ENCODE data around the gene ADGRB2.

The ADGRB2 gene

GRCh38 chr1:31699341-31699891, 64.7 kb downstream of the ADGRB2 start:
- peak; percentile 36 for DNase-seq

GRCh38 chr1:31697369-31697984, 66.7 kb downstream of the ADGRB2 start:
- DNase-seq = no peak

- no peak for DNase-seq
Measured at GRCh38 chr1:31696242-31696641, 67.9 kb downstream of the ADGRB2 start.

- DNase-seq = no peak
Measured at GRCh38 chr1:31695327-31695726, 68.8 kb downstream of the ADGRB2 start.

- no peak for DNase-seq
Measured at GRCh38 chr1:31694964-31695313, 69.2 kb downstream of the ADGRB2 start.

GRCh38 chr1:31694069-31694963, 69.8 kb downstream of the ADGRB2 start:
- DNase-seq = no peak

GRCh38 chr1:31693231-31693630, 70.9 kb downstream of the ADGRB2 start:
- DNase-seq = no peak

- DNase-seq = no peak
Measured at GRCh38 chr1:31691951-31692350, 72.2 kb downstream of the ADGRB2 start.

- no peak for DNase-seq
Measured at GRCh38 chr1:31691446-31691845, 72.7 kb downstream of the ADGRB2 start.

- DNase-seq = no peak
Measured at GRCh38 chr1:31690921-31691320, 73.2 kb downstream of the ADGRB2 start.

- DNase-seq = no peak
Measured at GRCh38 chr1:31689854-31690253, 74.3 kb downstream of the ADGRB2 start.

GRCh38 chr1:31689379-31689778, 74.8 kb downstream of the ADGRB2 start:
- no peak for DNase-seq

GRCh38 chr1:31688233-31688918, 75.8 kb downstream of the ADGRB2 start:
- DNase-seq = no peak

GRCh38 chr1:31687601-31688000, 76.5 kb downstream of the ADGRB2 start:
- DNase-seq = no peak

GRCh38 chr1:31685795-31686194, 78.3 kb downstream of the ADGRB2 start:
- no peak for DNase-seq

- DNase-seq = no peak
Measured at GRCh38 chr1:31683997-31684396, 80.1 kb downstream of the ADGRB2 start.

GRCh38 chr1:31681415-31681814, 82.7 kb downstream of the ADGRB2 start:
- DNase-seq = no peak

GRCh38 chr1:31679676-31680230, 84.4 kb downstream of the ADGRB2 start:
- DNase-seq = no peak

- no peak for DNase-seq
Measured at GRCh38 chr1:31679091-31679490, 85.0 kb downstream of the ADGRB2 start.

- DNase-seq = no peak
Measured at GRCh38 chr1:31678681-31679080, 85.5 kb downstream of the ADGRB2 start.

- DNase-seq = no peak
Measured at GRCh38 chr1:31677949-31678348, 86.2 kb downstream of the ADGRB2 start.

- no peak for DNase-seq
Measured at GRCh38 chr1:31677401-31677800, 86.7 kb downstream of the ADGRB2 start.

Measured in activated gamma-delta T cell treated with Interleukin-2 at 50 U/mL for 16 hours (primary cell).